ENCODE data around the gene SGMS1. TPM values are rescaled to one million over a fixed set of nuclear protein-coding genes. Genes with fewer than 3 reads are reported as not detected.

Gene SGMS1
- total and polyA plus RNA-seq, 2 donors (not counting 1 experiment from before 2014, with no cell fraction given) = 39.9 to 82.1 TPM

GRCh38 chr10:50279489-50279888 is 344.3 kb downstream of the SGMS1 start:
- Histone ChIP-seq H3K9ac (ENCODE audit: insufficient read depth, low read length) (no peak overlapping the region), H3K4me2 (ENCODE audit: extremely low read depth, insufficient read depth, low read length) (no peak overlapping the region), H4K20me1 (ENCODE audit: control insufficient read depth, extremely low read depth, insufficient read depth, low read length) (no peaks in the 10 kb centered on the region), H3K27me3 (ENCODE audit: control insufficient read depth, insufficient read depth, low read length) (peaks cover 18% of the 10 kb centered on the region), H3K4me3 (replicated peaks in 1 of 4; ENCODE audit: control extremely low read depth in 1 of 4, insufficient read depth in 1 of 4, low read depth in 3 of 4, low read length in 4 of 4) (no peak overlapping the region), H3K4me1 (ENCODE audit: control insufficient read depth, extremely low read depth, insufficient read depth, low read length) (no peaks in the 10 kb centered on the region), H3K9me3 (ENCODE audit: control insufficient read depth, insufficient read depth, low read depth, low read length) (no peaks in the 10 kb centered on the region), H2AFZ (ENCODE audit: low read length) (no peak overlapping the region), H3K36me3 (ENCODE audit: control insufficient read depth, insufficient read depth, low read length) (no peaks in the 10 kb centered on the region), H3K79me2 (ENCODE audit: control insufficient read depth, insufficient read depth, low read length) (no peaks in the 10 kb centered on the region), H3K27ac (ENCODE audit: insufficient read depth, low read length) (no peak overlapping the region)
- no peak for DNase-seq (ENCODE audit: low read depth in 2 of 2)
- TF ChIP-seq, protein P1, sequence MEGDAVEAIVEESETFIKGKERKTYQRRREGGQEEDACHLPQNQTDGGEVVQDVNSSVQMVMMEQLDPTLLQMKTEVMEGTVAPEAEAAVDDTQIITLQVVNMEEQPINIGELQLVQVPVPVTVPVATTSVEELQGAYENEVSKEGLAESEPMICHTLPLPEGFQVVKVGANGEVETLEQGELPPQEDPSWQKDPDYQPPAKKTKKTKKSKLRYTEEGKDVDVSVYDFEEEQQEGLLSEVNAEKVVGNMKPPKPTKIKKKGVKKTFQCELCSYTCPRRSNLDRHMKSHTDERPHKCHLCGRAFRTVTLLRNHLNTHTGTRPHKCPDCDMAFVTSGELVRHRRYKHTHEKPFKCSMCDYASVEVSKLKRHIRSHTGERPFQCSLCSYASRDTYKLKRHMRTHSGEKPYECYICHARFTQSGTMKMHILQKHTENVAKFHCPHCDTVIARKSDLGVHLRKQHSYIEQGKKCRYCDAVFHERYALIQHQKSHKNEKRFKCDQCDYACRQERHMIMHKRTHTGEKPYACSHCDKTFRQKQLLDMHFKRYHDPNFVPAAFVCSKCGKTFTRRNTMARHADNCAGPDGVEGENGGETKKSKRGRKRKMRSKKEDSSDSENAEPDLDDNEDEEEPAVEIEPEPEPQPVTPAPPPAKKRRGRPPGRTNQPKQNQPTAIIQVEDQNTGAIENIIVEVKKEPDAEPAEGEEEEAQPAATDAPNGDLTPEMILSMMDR (conservative IDR thresholded peaks at IDR 0.05 in 1 of 2, IDR thresholded peaks at IDR 0.05 in 1 of 2; ENCODE audit: low read depth in 1 of 2, low read length in 2 of 2) = no peak
- TF ChIP-seq EZH2 (IDR thresholded peaks at IDR 0.05; ENCODE audit: low read length, missing control alignments) = no peak

DNA sequence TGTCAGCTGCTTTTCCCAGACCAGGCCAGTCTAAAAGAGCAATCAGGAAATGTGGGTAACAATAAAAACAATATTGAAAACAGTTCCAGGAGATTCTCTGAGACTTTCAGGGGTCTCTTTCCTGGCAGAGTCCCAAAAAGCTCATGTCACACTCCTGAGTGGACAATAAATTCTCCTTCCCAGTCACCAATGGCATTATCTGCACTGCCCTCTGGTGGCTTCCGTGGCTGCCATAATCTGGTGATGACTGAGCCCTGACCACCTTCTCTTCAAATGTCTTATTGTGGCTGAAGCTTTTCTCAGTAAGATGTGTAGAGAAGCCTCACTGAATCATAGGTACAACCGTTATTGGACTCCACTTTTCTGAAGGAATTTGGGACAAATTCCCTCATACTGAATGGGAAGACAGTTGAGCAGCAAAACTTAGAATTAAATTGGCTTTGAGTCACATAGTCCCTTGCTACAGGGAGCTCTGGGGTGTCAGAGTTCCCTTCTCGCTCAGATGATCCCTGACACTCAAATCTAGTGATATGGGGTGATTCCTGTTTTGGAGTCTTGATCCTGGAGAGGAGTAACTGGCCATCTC is 348.0 kb downstream of the SGMS1 start:
- no peak overlapping the region for H2AFZ ChIP-seq (ENCODE audit: low read length)
- no peak overlapping the region for H3K27ac ChIP-seq (ENCODE audit: insufficient read depth, low read length)
- no peaks in the 10 kb centered on the region for H3K4me1 ChIP-seq (ENCODE audit: control insufficient read depth, extremely low read depth, insufficient read depth, low read length)
- H4K20me1 ChIP-seq (ENCODE audit: control insufficient read depth, extremely low read depth, insufficient read depth, low read length) = no peaks in the 10 kb centered on the region
- H3K4me2 ChIP-seq (ENCODE audit: extremely low read depth, insufficient read depth, low read length) = no peak overlapping the region
- H3K36me3 ChIP-seq (ENCODE audit: control insufficient read depth, insufficient read depth, low read length) = no peaks in the 10 kb centered on the region
- TF ChIP-seq, protein P1 (conservative IDR thresholded peaks at IDR 0.05 in 1 of 2, IDR thresholded peaks at IDR 0.05 in 1 of 2; ENCODE audit: low read depth in 1 of 2, low read length in 2 of 2) = peak; percentile 38 to 59
- no peak for TF ChIP-seq EZH2 (IDR thresholded peaks at IDR 0.05; ENCODE audit: low read length, missing control alignments)
- H3K79me2 ChIP-seq (ENCODE audit: control insufficient read depth, insufficient read depth, low read length) = no peaks in the 10 kb centered on the region
- no peak overlapping the region for H3K9ac ChIP-seq (ENCODE audit: insufficient read depth, low read length)
- H3K4me3 ChIP-seq (replicated peaks in 1 of 4; ENCODE audit: control extremely low read depth in 1 of 4, insufficient read depth in 1 of 4, low read depth in 3 of 4, low read length in 4 of 4) = no peak overlapping the region
- H3K9me3 ChIP-seq (ENCODE audit: control insufficient read depth, insufficient read depth, low read depth, low read length) = no peaks in the 10 kb centered on the region
- DNase-seq (ENCODE audit: low read depth in 2 of 2) = peak in 1 of 2 donors; percentile 21
- peaks cover 11% of the 10 kb centered on the region for H3K27me3 ChIP-seq (ENCODE audit: control insufficient read depth, insufficient read depth, low read length)

DNA sequence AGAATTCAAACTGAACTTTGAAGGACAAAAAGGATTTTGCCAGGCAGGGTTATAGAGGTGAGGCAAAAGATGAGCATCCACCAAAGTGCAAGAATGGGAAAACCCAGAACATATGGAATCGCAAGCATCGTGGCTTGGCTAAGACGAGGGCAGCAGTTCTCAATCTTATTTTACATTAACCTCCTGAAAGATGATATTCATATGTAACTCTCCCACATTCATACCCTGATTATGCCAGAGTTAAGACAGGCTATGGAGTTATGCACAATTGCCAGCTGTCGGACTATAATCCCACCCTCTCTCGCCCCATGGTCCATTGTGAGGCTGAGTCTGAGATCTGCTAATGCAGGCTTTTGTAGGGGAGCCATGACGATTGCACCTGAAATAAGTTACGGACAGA is 351.2 kb downstream of the SGMS1 start:
- Histone ChIP-seq H4K20me1 (ENCODE audit: control insufficient read depth, extremely low read depth, insufficient read depth, low read length) (no peaks in the 10 kb centered on the region), H3K4me2 (ENCODE audit: extremely low read depth, insufficient read depth, low read length) (no peak overlapping the region), H3K36me3 (ENCODE audit: control insufficient read depth, insufficient read depth, low read length) (no peaks in the 10 kb centered on the region), H3K4me3 (replicated peaks in 1 of 4; ENCODE audit: control extremely low read depth in 1 of 4, insufficient read depth in 1 of 4, low read depth in 3 of 4, low read length in 4 of 4) (no peak overlapping the region), H3K79me2 (ENCODE audit: control insufficient read depth, insufficient read depth, low read length) (no peaks in the 10 kb centered on the region), H2AFZ (ENCODE audit: low read length) (no peak overlapping the region), H3K4me1 (ENCODE audit: control insufficient read depth, extremely low read depth, insufficient read depth, low read length) (no peaks in the 10 kb centered on the region), H3K27ac (ENCODE audit: insufficient read depth, low read length) (no peak overlapping the region), H3K9me3 (ENCODE audit: control insufficient read depth, insufficient read depth, low read depth, low read length) (no peaks in the 10 kb centered on the region), H3K9ac (ENCODE audit: insufficient read depth, low read length) (no peak overlapping the region), H3K27me3 (ENCODE audit: control insufficient read depth, insufficient read depth, low read length) (peaks cover 6% of the 10 kb centered on the region)
- no peak for DNase-seq (ENCODE audit: low read depth in 2 of 2)
- no peak for TF ChIP-seq EZH2 (IDR thresholded peaks at IDR 0.05; ENCODE audit: low read length, missing control alignments)
- TF ChIP-seq, protein P1 (conservative IDR thresholded peaks at IDR 0.05 in 1 of 2, IDR thresholded peaks at IDR 0.05 in 1 of 2; ENCODE audit: low read depth in 1 of 2, low read length in 2 of 2) = no peak
